PC-9 (cell line): ENCODE data around the gene PIN1.

ENCODE experiments used
- CTCF ChIP-seq: fragments of 200-600 bp; sonication (generic); conservative IDR thresholded peaks from 2 replicates; pipeline ENCODE4 v1.6.1; 2017; ENCODE audit warnings: mixed run types, antibody characterized with exemption, mild to moderate bottlenecking, moderate library complexity
- EZH2 ChIP-seq: fragments of 200-600 bp; sonication (generic); IDR thresholded peaks from 2 replicates; pipeline ENCODE4 v1.8.0; 2017; ENCODE audit warnings: antibody characterized with exemption, low read depth

GRCh38 chr19:9877780-9878510, 42.8 kb downstream of the PIN1 start:
- no peak for TF ChIP-seq CTCF
- no peak for TF ChIP-seq EZH2
